ENCODE results near the gene DLG5.

DLG5 gene

GRCh38 chr10:77756319-77757232 lies 170.0 kb downstream of the DLG5 start:
- peak; percentile 35 for DNase-seq

- no peak for DNase-seq
These were observed 180.4 kb downstream of the DLG5 start for GRCh38 chr10:77746047-77746707.

- no peak for DNase-seq
These were observed 182.3 kb downstream of the DLG5 start for GRCh38 chr10:77744245-77744644.

- no peak for DNase-seq
These were observed 184.4 kb downstream of the DLG5 start for GRCh38 chr10:77742172-77742571.

GRCh38 chr10:77741746-77742145 lies 184.8 kb downstream of the DLG5 start:
- DNase-seq: no peak
